Large intestine (tissue), 3 donors: ENCODE measurements around the gene ZSWIM7. TPM values are rescaled to one million over a fixed set of nuclear protein-coding genes. Genes with fewer than 3 reads are reported as not detected.

ENCODE experiments used
- DNase-seq, 2 donors: peaks; one replicate each; pipeline versions ENCODE4 v3.0.0 to v3.0.0-alpha.2; 2013
- H3K27ac ChIP-seq: one replicate; pipeline ENCODE4 v1.5.1; 2013; ENCODE audit warnings: low read length
- H3K27me3 ChIP-seq: 2 replicates; pipeline ENCODE4 v1.6.1; 2013; ENCODE audit warnings: low read length; ENCODE audit not compliant: control insufficient read depth, insufficient read depth
- H3K36me3 ChIP-seq: 2 replicates; pipeline ENCODE4 v1.6.1; 2013; ENCODE audit warnings: low read length; ENCODE audit not compliant: control insufficient read depth, insufficient read depth
- H3K4me1 ChIP-seq: one replicate; pipeline ENCODE4 v1.6.1; 2013; ENCODE audit warnings: low read length; ENCODE audit not compliant: control insufficient read depth, insufficient read depth
- H3K4me3 ChIP-seq: one replicate; pipeline ENCODE4 v1.5.1; 2013; ENCODE audit warnings: low read length
- H3K9me3 ChIP-seq: one replicate; pipeline ENCODE4 v1.6.1; 2013; ENCODE audit warnings: mild to moderate bottlenecking, low read depth, low read length, moderate library complexity; ENCODE audit not compliant: control insufficient read depth
- WGBS: methylation state at CpG from one replicate; pipeline ENCODE4 v1.1.5; 2013; ENCODE audit warnings: low lambda C conversion rate; ENCODE audit not compliant: insufficient coverage; 5-methylcytosine and 5-hydroxymethylcytosine counted together
- polyA plus RNA-seq: library from polyadenylated mRNA; unstranded; fragments of 120-200 nt; gene quantifications from one replicate; pipeline ENCODE4 v1.2.1, GENCODE V29; 2013

ZSWIM7 gene
- polyA plus RNA-seq, 1 donor = 31.6 TPM

DNA sequence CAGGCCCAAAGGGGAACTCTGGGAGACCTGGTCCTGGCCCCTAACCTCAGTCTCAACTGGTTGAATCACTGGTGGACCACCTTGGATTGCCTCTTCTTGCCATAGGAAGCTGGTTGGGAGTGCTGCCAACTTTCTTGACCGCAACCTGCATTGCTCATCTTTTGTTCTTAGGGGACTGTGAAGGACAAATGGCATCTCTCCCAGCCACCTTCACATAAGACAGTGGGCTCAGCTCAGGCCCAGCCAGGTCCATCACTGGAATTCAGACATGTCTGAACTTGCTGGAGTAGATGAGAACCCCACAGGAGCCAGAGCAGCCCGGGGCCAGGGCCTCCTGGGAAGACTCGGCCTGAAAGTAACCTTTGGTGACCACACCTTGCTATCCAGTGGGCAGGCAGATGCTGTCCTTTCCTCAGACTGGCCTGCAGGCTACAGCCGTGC lies 35.8 kb downstream of the ZSWIM7 start:
- Histone ChIP-seq H3K36me3 (no peaks in the 10 kb centered on the region), H3K4me1 (peaks cover 16% of the 10 kb centered on the region), H3K9me3 (no peaks in the 10 kb centered on the region), H3K27me3 (no peaks in the 10 kb centered on the region), H3K4me3 (no peak overlapping the region), H3K27ac (no peak overlapping the region)
- DNase-seq = no peak
- no CpG with 5 or more reads among the region's 4 CpGs for WGBS

DNA sequence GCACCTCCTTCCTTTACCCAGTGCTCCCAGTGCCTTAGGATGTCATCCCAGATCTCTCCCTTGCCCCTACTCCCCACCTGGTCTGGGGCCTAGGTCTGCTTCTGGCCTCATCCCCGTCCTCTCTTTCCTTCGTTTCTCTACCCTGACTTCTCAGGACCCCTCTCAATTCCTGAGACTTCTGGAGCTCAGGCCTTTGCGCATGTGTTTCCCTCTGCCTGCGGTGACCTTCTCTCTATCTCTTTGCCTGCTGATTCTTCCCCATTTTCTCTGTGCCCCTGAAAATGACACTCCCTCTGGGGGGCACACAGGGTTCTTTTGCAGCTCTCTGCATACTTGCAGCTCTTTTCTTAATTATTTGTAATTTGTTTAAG lies 41.0 kb downstream of the ZSWIM7 start:
- Histone ChIP-seq H3K9me3 (no peaks in the 10 kb centered on the region), H3K27ac (no peak overlapping the region), H3K4me3 (no peak overlapping the region), H3K27me3 (no peaks in the 10 kb centered on the region), H3K4me1 (peaks cover 2% of the 10 kb centered on the region), H3K36me3 (no peaks in the 10 kb centered on the region)
- WGBS = no CpG with 5 or more reads among the region's 4 CpGs
- no peak for DNase-seq

- DNase-seq = no peak
- Histone ChIP-seq H3K27ac (no peak overlapping the region), H3K4me3 (no peak overlapping the region), H3K4me1 (peaks cover 9% of the 10 kb centered on the region), H3K27me3 (no peaks in the 10 kb centered on the region), H3K9me3 (no peaks in the 10 kb centered on the region), H3K36me3 (no peaks in the 10 kb centered on the region)
- 100% methylated on average over 1 of the region's 19 CpGs for WGBS
Observed at GRCh38 chr17:15957608-15958307, 41.7 kb downstream of the ZSWIM7 start.

- no peak for DNase-seq
- Histone ChIP-seq H3K9me3 (no peaks in the 10 kb centered on the region), H3K4me1 (peaks cover 14% of the 10 kb centered on the region), H3K27ac (no peak overlapping the region), H3K4me3 (no peak overlapping the region), H3K36me3 (no peaks in the 10 kb centered on the region), H3K27me3 (no peaks in the 10 kb centered on the region)
- WGBS = no CpG with 5 or more reads among the region's 6 CpGs
Observed at GRCh38 chr17:15957206-15957605, 42.3 kb downstream of the ZSWIM7 start.

DNA sequence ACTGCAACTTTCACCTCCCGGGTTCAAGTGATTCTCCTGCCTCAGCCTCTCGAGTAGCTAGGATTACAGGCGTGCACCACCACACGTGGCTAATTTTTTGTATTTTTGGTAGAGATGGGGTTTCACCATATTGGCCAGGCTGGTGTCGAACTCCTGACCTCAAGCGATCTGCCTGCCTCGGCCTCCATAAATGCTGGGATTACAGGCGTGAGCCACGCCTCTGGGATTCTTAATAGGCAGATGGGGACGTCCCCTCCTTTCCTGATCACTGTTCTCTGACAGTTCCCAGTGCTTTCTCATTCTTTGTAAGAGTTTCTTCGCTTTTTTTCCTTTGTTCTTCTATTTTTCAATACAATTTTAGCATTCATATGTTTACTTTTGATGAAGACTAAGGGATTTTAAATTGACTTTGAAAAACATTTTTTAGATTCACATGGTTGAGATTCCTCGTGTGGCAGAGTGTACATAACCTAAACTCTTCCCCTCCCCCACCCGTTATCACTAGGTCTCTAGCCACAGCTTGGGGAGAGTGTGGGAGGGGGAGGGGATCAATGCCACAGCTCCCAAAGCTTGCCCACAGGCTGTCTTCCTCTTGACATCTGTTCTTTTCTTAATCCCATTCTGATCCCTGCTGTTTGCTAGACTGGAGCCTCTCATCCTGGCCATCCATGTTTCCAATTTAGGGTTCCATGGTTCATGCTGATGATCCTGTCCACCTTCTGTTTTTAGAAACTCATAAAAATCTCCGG lies 43.5 kb downstream of the ZSWIM7 start:
- no peaks in the 10 kb centered on the region for H3K27me3 ChIP-seq
- DNase-seq = no peak
- H3K9me3 ChIP-seq = no peaks in the 10 kb centered on the region
- no peaks in the 10 kb centered on the region for H3K36me3 ChIP-seq
- WGBS = 100% methylated on average over 2 of the region's 14 CpGs
- H3K4me1 ChIP-seq = peaks cover 25% of the 10 kb centered on the region
- H3K27ac ChIP-seq = no peak overlapping the region
- no peak overlapping the region for H3K4me3 ChIP-seq

- DNase-seq = no peak
- Histone ChIP-seq H3K27me3 (no peaks in the 10 kb centered on the region), H3K36me3 (no peaks in the 10 kb centered on the region), H3K4me3 (no peak overlapping the region), H3K27ac (no peak overlapping the region), H3K9me3 (no peaks in the 10 kb centered on the region), H3K4me1 (peaks cover 31% of the 10 kb centered on the region)
- WGBS = no CpG with 5 or more reads among the region's 5 CpGs
Observed at GRCh38 chr17:15954222-15954621, 45.3 kb downstream of the ZSWIM7 start.

DNA sequence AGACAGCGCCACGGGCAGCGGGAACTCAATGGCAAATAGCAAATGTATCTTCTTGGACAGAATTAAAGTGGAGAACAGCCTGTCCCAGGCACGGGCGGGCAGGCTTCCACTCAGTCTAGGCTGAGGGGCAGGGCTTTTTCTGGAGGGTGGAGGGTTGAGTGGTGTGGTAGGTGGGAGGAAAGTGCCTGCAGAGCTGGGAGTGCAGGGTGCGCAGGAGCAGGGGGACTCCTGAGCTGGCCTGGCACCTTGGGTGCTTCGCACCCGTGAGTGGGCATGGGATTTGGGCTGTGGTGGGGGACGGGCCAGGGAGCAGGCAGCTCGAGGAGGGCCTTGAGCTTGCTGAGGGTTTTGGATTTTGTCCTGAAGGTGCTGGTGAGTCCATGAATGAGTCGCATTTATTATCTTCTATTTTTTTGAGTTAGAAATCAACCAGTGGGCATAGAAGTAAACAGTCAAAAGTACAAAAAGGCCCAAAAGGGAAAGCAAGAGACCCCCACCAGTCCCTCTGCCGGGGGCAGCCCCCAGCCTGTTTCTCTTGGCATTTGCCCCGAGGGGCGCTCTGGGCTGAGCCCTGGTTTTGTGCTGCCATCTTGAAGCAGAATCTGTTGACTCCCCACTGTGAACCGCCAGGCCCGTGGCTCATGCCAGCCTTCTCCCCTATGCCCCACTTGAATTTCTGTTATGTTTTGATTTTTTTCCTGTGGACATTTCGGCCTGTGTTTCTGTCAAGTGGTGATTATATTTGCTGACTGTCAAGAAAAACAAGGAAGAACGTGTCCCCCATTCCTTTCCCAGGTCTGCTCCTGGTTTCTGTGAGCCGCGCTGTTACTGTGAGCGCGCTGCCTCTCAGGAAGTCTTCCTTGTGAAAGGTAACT lies 46.4 kb downstream of the ZSWIM7 start:
- Histone ChIP-seq H3K27me3 (no peaks in the 10 kb centered on the region), H3K9me3 (no peaks in the 10 kb centered on the region), H3K27ac (peak overlapping the region; percentile 29), H3K4me1 (peaks cover 31% of the 10 kb centered on the region), H3K36me3 (no peaks in the 10 kb centered on the region), H3K4me3 (no peak overlapping the region)
- no peak for DNase-seq
- WGBS = 80% methylated on average over 1 of the region's 22 CpGs

GRCh38 chr17:15952048-15952532 lies 47.4 kb downstream of the ZSWIM7 start:
- H3K27ac ChIP-seq = peak overlapping the region; percentile 57
- H3K27me3 ChIP-seq = no peaks in the 10 kb centered on the region
- no CpG with 5 or more reads among the region's 7 CpGs for WGBS
- H3K36me3 ChIP-seq = no peaks in the 10 kb centered on the region
- H3K4me1 ChIP-seq = peaks cover 40% of the 10 kb centered on the region
- peak in 1 of 2 donors; percentile 43 for DNase-seq
- no peak overlapping the region for H3K4me3 ChIP-seq
- H3K9me3 ChIP-seq = no peaks in the 10 kb centered on the region

DNA sequence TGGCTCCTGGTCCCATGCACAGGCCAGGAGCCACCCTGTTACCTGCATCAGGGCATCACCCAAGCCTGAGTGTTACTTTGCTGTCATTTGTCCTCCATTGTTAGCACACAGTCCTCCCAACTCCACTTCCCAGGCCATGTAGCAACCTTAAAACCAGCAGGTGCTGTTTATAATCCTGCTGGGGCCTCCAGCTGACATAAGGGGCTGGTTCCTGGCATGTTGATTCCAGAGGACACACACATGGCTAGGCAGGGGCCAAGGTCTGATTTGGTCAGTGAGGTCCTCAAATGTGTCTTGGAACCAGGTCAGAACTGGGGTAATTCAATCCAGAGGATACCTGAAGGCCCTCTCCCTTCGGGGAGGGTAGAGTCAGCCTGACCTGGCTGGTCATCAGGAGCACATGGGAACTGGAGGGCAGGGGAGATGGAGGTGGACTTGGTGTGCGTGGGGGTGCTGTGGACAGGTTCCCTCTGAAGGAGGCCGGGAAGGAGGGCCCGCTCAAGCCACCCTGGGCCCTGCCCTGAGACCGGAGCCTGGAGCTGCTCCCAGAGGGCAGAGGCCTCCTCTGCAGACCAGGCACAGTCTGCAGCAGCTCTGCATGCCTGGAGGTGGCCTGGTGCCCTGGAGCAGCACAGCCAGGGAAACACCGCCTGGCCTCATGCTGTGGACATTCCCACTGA lies 48.0 kb downstream of the ZSWIM7 start:
- WGBS = no CpG with 5 or more reads among the region's 6 CpGs
- peaks cover 41% of the 10 kb centered on the region for H3K4me1 ChIP-seq
- no peaks in the 10 kb centered on the region for H3K27me3 ChIP-seq
- H3K27ac ChIP-seq = peak overlapping the region; percentile 57
- no peaks in the 10 kb centered on the region for H3K9me3 ChIP-seq
- H3K4me3 ChIP-seq = no peak overlapping the region
- peak in 1 of 2 donors; percentile 42 for DNase-seq
- H3K36me3 ChIP-seq = no peaks in the 10 kb centered on the region
